ENCODE measurements around the gene SELE. TPM values are rescaled to one million over a fixed set of nuclear protein-coding genes. Genes with fewer than 3 reads are reported as not detected.
"Not testable (repeated sequence)": the region's sequence is repeated elsewhere in the genome, so short reads cannot be mapped to it uniquely, and the experiment has no call there.

SELE gene
- total and polyA plus RNA-seq, 4 donors: 0.18 to 38.8 (median 14.8) TPM; not detected in 1

DNA sequence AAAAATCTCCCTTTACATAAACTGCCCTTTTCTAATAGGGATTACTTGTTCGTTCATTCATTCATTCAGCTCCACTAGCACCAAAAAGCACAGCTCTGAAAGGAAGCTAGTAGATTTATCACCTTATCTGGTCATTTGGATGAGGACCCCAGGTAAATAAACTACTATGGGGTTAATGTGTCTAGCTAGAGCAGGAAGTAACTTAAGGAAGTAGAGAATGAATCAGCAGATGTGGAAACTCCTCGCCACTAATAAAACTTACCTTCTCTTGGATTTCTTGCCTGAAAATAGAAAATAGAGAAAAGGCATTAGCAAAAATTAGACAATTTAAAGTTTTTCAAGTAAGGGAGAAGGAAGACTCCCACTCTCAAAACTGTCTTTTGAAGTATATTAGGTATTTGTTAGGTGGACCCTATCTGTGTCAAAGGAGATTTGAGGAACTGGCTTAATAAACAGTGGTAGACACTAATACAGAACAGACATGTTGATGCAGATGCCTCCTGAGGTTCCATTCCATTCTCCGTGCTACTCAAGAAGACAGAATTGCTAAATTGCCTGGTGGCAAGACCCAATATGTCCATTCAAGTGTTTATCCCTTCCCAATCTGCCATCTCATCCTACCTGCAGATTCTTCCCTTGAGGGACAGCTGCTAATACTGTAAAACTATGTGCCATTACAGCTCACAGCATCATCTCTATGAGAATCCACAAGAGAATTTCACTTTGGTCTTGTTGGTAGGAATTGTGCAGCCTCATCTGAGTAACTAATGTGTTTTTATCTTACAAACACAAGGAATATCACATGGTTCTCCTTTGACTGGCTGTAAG, 37.4 kb downstream of the SELE start:
- Histone ChIP-seq H3K27ac (ENCODE audit: low read depth in 1 of 2, low read length in 2 of 2) (no peak overlapping the region), H3K27me3 (ENCODE audit: control insufficient read depth in 1 of 2, insufficient read depth in 2 of 2, low read length in 1 of 2) (no peaks in the 10 kb centered on the region), H3K9me3 (ENCODE audit: control insufficient read depth, low read length) (no peaks in the 10 kb centered on the region), H3K36me3 (ENCODE audit: control insufficient read depth in 1 of 2, insufficient read depth in 2 of 2, low read length in 1 of 2) (no peaks in the 10 kb centered on the region), H3K4me3 (ENCODE audit: low read length in 2 of 2) (no peak overlapping the region), H3K4me1 (ENCODE audit: control insufficient read depth in 1 of 2, insufficient read depth in 2 of 2, low read length in 2 of 2) (no peaks in the 10 kb centered on the region)
- intact Hi-C loops (cut with DNase I): no loop called here
- ATAC-seq (ENCODE audit: low FRiP score) (no peak), DNase-seq (no peak)
- WGBS, 2 donors: 66 to 75% methylated on average over 3 of the region's 3 CpGs

DNA sequence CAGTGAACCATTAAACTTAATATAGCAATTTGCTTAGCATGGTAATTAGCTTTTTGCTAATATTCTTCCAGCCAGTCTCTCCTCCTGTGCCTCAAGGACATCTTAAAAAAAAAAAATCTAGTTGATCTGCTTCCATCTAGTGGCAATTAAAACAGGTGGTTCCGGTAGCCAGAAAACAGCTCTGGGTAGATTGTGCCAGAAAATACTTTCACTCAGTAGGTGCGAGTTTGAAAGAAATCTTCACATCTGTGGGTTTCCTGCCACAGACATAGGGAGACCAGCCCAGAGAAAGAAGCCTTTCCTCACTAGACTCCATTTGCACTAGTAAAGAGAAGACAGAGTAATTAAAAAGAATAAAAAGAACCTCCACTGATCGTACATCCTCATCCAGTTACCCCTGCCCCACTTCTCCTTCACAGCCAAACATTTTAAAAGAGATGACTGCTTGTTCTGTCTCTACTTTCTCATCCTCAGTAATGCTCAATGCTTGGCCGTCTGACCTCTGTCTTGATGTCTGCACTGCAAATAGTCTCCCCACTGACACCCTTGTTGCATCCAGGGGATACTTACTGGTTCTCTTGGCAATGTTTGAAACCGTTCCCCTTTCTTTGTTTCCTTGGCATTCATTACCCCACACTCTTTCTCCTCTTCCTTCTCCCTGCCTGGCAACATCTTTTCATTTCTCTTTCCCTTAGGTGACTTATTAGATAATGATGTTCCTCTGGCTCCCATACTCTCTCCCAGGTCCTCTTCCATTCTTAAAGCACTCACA, 39.4 kb downstream of the SELE start:
- DNase-seq (no peak), ATAC-seq (ENCODE audit: low FRiP score) (no peak)
- H3K27me3 ChIP-seq (ENCODE audit: control insufficient read depth in 1 of 2, insufficient read depth in 2 of 2, low read length in 1 of 2): no peaks in the 10 kb centered on the region
- WGBS, 2 donors: 71 to 74% methylated on average over 5 of the region's 5 CpGs
- H3K4me3 ChIP-seq (ENCODE audit: low read length in 2 of 2): no peak overlapping the region
- intact Hi-C loops (cut with DNase I): no loop called here
- no peaks in the 10 kb centered on the region for H3K36me3 ChIP-seq (ENCODE audit: control insufficient read depth in 1 of 2, insufficient read depth in 2 of 2, low read length in 1 of 2)
- H3K9me3 ChIP-seq (ENCODE audit: control insufficient read depth, low read length): no peaks in the 10 kb centered on the region
- H3K4me1 ChIP-seq (ENCODE audit: control insufficient read depth in 1 of 2, insufficient read depth in 2 of 2, low read length in 2 of 2): no peaks in the 10 kb centered on the region
- no peak overlapping the region for H3K27ac ChIP-seq (ENCODE audit: low read depth in 1 of 2, low read length in 2 of 2)

DNA sequence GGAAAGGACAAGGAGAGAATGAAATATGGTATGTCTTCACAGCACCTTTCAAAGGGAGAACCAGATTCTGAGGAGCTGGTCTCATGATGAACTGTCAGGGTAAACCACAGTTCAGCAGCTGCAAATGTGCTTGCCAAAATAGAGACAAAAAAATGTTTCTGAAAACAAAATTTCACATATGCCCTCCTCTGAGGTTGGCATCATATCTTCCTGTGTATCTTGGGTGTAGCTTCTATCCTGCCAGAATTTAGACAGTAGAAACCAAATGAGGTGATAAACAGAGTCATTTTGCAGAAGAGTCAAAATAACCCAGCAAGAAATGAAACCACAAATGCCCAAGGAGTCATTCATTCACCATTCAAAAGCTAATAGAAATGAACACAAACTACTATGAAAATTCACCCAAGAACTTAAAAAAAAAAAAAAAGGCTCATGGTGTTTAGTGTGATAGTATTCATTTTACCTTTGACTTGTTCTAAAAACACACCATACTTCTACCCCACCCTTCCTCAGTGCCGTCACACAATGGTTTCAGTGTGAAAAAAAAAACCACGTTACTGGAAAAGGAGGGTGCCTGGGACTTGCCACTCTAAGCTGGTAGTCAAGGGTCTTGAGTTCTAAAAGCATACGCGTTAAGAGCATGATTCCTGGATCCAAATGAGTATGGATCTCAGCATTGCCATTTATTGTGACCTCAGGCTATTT, 41.0 kb downstream of the SELE start:
- DNase-seq: no peak
- H3K4me1 ChIP-seq (ENCODE audit: control insufficient read depth in 1 of 2, insufficient read depth in 2 of 2, low read length in 2 of 2): no peaks in the 10 kb centered on the region
- 82 to 86% methylated on average over 4 of the region's 4 CpGs for WGBS, 2 donors
- no peaks in the 10 kb centered on the region for H3K9me3 ChIP-seq (ENCODE audit: control insufficient read depth, low read length)
- no peak for ATAC-seq (ENCODE audit: low FRiP score)
- no peak overlapping the region for H3K4me3 ChIP-seq (ENCODE audit: low read length in 2 of 2)
- H3K36me3 ChIP-seq (ENCODE audit: control insufficient read depth in 1 of 2, insufficient read depth in 2 of 2, low read length in 1 of 2): no peaks in the 10 kb centered on the region
- no peaks in the 10 kb centered on the region for H3K27me3 ChIP-seq (ENCODE audit: control insufficient read depth in 1 of 2, insufficient read depth in 2 of 2, low read length in 1 of 2)
- H3K27ac ChIP-seq (ENCODE audit: low read depth in 1 of 2, low read length in 2 of 2): no peak overlapping the region
- intact Hi-C loops (cut with DNase I): no loop called here

GRCh38 chr1:169690489-169690888, 43.4 kb downstream of the SELE start:
- Histone ChIP-seq H3K27me3 (ENCODE audit: control insufficient read depth in 1 of 2, insufficient read depth in 2 of 2, low read length in 1 of 2) (no peaks in the 10 kb centered on the region), H3K9me3 (ENCODE audit: control insufficient read depth, low read length) (no peaks in the 10 kb centered on the region), H3K27ac (ENCODE audit: low read depth in 1 of 2, low read length in 2 of 2) (no peak overlapping the region), H3K4me3 (ENCODE audit: low read length in 2 of 2) (no peak overlapping the region), H3K4me1 (ENCODE audit: control insufficient read depth in 1 of 2, insufficient read depth in 2 of 2, low read length in 2 of 2) (no peaks in the 10 kb centered on the region), H3K36me3 (ENCODE audit: control insufficient read depth in 1 of 2, insufficient read depth in 2 of 2, low read length in 1 of 2) (no peaks in the 10 kb centered on the region)
- intact Hi-C loops (cut with DNase I): no loop called here
- DNase-seq (no peak), ATAC-seq (ENCODE audit: low FRiP score) (no peak)

GRCh38 chr1:169689395-169689794, 44.5 kb downstream of the SELE start:
- no peaks in the 10 kb centered on the region for H3K9me3 ChIP-seq (ENCODE audit: control insufficient read depth, low read length)
- no peak overlapping the region for H3K4me3 ChIP-seq (ENCODE audit: low read length in 2 of 2)
- ATAC-seq (ENCODE audit: low FRiP score) (no peak), DNase-seq (no peak)
- H3K27me3 ChIP-seq (ENCODE audit: control insufficient read depth in 1 of 2, insufficient read depth in 2 of 2, low read length in 1 of 2): no peaks in the 10 kb centered on the region
- no peak overlapping the region for H3K27ac ChIP-seq (ENCODE audit: low read depth in 1 of 2, low read length in 2 of 2)
- intact Hi-C loops (cut with DNase I): no loop called here
- H3K4me1 ChIP-seq (ENCODE audit: control insufficient read depth in 1 of 2, insufficient read depth in 2 of 2, low read length in 2 of 2): no peaks in the 10 kb centered on the region
- no peaks in the 10 kb centered on the region for H3K36me3 ChIP-seq (ENCODE audit: control insufficient read depth in 1 of 2, insufficient read depth in 2 of 2, low read length in 1 of 2)
- 43 to 52% methylated on average over 2 of the region's 2 CpGs for WGBS, 2 donors

DNA sequence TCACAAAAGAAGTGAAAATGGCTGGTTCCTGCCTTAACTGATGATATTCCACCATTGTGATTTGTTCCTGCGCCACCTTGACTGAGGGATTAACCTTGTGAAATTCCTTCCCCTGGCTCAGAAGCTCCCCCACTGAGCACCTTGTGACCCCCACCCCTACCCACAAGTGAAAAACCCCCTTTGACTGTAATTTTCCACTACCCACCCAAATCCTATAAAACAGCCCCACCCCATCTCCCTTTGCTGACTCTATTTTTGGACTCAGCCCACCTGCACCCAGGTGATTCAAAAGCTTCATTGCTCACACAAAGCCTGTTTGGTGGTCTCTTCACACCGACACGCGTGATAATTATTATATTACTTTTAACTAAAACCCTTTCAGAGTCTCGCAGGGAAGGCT, 45.5 kb downstream of the SELE start:
- DNase-seq; H3K4me3 ChIP-seq (ENCODE audit: low read length in 2 of 2); H3K9me3 ChIP-seq (ENCODE audit: control insufficient read depth, low read length); H3K27me3 ChIP-seq (ENCODE audit: control insufficient read depth in 1 of 2, insufficient read depth in 2 of 2, low read length in 1 of 2); H3K27ac ChIP-seq (ENCODE audit: low read depth in 1 of 2, low read length in 2 of 2); H3K36me3 ChIP-seq (ENCODE audit: control insufficient read depth in 1 of 2, insufficient read depth in 2 of 2, low read length in 1 of 2); H3K4me1 ChIP-seq (ENCODE audit: control insufficient read depth in 1 of 2, insufficient read depth in 2 of 2, low read length in 2 of 2); intact Hi-C loops (cut with DNase I); ATAC-seq (ENCODE audit: low FRiP score): not testable (repeated sequence)
- 96% methylated on average over 5 of the region's 5 CpGs for WGBS, 2 donors

DNA sequence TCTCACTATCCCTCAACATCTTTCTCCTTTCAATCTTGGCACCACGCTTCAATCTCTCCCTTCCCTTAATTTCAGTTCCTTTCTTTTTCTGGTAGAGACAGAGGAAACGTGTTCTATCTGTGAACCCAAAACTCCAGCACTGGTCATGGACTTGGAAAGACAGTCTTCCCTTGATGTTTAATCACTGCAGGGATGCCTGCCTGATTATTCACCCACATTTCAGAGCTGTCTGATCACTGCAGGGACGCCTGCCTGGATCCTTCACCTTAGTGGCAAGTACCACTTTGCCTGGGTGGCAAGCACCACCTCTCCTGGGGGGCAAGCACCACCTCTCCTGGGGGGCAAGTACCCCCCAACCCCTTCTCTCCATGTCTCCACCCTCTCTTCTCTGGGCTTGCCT, 50.2 kb downstream of the SELE start:
- Histone ChIP-seq H3K9me3 (ENCODE audit: control insufficient read depth, low read length) (no peaks in the 10 kb centered on the region), H3K27me3 (ENCODE audit: control insufficient read depth in 1 of 2, insufficient read depth in 2 of 2, low read length in 1 of 2) (no peaks in the 10 kb centered on the region), H3K27ac (ENCODE audit: low read depth in 1 of 2, low read length in 2 of 2) (no peak overlapping the region), H3K36me3 (ENCODE audit: control insufficient read depth in 1 of 2, insufficient read depth in 2 of 2, low read length in 1 of 2) (no peaks in the 10 kb centered on the region), H3K4me1 (ENCODE audit: control insufficient read depth in 1 of 2, insufficient read depth in 2 of 2, low read length in 2 of 2) (no peaks in the 10 kb centered on the region), H3K4me3 (ENCODE audit: low read length in 2 of 2) (no peak overlapping the region)
- 75 to 76% methylated on average over 3 of the region's 3 CpGs for WGBS, 2 donors
- ATAC-seq (ENCODE audit: low FRiP score) (no peak), DNase-seq (no peak)
- intact Hi-C loops (cut with DNase I): no loop called here

DNA sequence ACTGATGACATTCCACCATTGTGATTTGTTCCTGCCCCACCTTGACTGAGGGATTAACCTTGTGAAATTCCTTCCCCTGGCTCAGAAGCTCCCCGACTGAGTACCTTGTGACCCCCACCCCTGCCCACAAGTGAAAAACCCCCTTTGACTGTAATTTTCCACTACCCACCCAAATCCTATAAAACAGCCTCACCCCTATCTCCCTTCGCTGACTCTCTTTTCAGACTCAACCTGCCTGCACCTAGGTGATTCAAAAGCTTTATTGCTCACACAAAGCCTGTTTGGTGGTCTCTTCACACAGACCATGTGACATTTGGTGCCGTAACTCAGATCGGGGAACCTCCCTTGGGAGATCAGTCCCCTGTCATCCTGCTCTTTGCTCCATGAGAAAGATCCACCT, 50.7 kb downstream of the SELE start:
- ATAC-seq (ENCODE audit: low FRiP score); H3K4me1 ChIP-seq (ENCODE audit: control insufficient read depth in 1 of 2, insufficient read depth in 2 of 2, low read length in 2 of 2); H3K4me3 ChIP-seq (ENCODE audit: low read length in 2 of 2); H3K27ac ChIP-seq (ENCODE audit: low read depth in 1 of 2, low read length in 2 of 2); H3K9me3 ChIP-seq (ENCODE audit: control insufficient read depth, low read length); DNase-seq; H3K36me3 ChIP-seq (ENCODE audit: control insufficient read depth in 1 of 2, insufficient read depth in 2 of 2, low read length in 1 of 2); H3K27me3 ChIP-seq (ENCODE audit: control insufficient read depth in 1 of 2, insufficient read depth in 2 of 2, low read length in 1 of 2); intact Hi-C loops (cut with DNase I): not testable (repeated sequence)
- 76 to 77% methylated on average over 4 of the region's 4 CpGs for WGBS, 2 donors
